Ovary (tissue), 3 donors: Measurements from ENCODE around the gene SLC23A2.

ENCODE experiments used
- EP300 ChIP-seq: sonication (generic); formaldehyde crosslinking; IDR thresholded peaks from one replicate; pipeline ENCODE4 v1.6.1; 2017; ENCODE audit warnings: antibody characterized with exemption
- POLR2A ChIP-seq: fragments of 450-650 bp; IDR thresholded peaks from one replicate; pipeline ENCODE4 v1.6.1; 2017; ENCODE audit warnings: antibody characterized with exemption, mild to moderate bottlenecking, moderate library complexity
- TF ChIP-seq, protein P1 (sequence below), 3 donors: fragments of 450-650 bp in 2 of 3; fragments of 200-600 bp in 1 of 3; IDR thresholded peaks; one replicate each; pipeline versions ENCODE4 v1.5.1 to v1.8.0; 2016 to 2022; ENCODE audit warnings: antibody characterized with exemption in 3 of 3, mild to moderate bottlenecking in 1 of 3
- donor health status: DM: no; HTN: no; CAD: no.

DNA sequence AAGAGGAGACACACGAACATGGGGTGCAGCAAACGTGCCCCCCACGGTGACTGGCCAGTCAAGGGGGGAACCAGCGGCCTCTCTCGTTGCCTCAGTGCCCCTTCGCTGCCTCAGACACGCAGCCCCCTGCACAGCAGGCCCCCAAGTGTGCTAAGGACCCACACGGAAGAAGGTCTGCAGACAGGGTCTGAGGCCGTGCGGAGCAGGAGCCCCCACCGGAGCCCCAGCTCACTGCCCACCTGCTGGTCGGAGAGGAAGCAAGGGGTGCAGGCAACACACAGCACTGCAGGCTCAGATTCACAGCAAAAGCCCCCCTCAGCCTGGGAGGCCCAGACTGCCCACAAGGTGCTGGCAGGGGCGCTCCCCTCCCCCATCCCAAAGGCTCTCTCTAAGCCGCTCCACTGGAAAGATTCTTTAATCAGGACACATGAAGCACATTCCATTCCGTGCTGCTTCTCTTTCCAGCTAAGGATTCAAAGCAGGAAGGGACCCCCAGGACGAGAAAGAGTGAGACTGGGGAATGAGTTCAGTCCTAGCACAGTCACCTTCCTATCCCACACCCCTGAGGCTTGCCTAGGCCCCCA is 105.1 kb downstream of the SLC23A2 start:
- TF ChIP-seq, protein P1, sequence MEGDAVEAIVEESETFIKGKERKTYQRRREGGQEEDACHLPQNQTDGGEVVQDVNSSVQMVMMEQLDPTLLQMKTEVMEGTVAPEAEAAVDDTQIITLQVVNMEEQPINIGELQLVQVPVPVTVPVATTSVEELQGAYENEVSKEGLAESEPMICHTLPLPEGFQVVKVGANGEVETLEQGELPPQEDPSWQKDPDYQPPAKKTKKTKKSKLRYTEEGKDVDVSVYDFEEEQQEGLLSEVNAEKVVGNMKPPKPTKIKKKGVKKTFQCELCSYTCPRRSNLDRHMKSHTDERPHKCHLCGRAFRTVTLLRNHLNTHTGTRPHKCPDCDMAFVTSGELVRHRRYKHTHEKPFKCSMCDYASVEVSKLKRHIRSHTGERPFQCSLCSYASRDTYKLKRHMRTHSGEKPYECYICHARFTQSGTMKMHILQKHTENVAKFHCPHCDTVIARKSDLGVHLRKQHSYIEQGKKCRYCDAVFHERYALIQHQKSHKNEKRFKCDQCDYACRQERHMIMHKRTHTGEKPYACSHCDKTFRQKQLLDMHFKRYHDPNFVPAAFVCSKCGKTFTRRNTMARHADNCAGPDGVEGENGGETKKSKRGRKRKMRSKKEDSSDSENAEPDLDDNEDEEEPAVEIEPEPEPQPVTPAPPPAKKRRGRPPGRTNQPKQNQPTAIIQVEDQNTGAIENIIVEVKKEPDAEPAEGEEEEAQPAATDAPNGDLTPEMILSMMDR (IDR thresholded peaks at IDR 0.05): no peak
- TF ChIP-seq EP300 (no peak), POLR2A (no peak)
